ENCODE results near the gene UNKL. TPM values are rescaled to one million over a fixed set of nuclear protein-coding genes. Genes with fewer than 3 reads are reported as not detected.

The UNKL gene
- total RNA-seq, 4 donors from 2014 or later: 15.2 to 86.4 (median 24.2) TPM

DNA sequence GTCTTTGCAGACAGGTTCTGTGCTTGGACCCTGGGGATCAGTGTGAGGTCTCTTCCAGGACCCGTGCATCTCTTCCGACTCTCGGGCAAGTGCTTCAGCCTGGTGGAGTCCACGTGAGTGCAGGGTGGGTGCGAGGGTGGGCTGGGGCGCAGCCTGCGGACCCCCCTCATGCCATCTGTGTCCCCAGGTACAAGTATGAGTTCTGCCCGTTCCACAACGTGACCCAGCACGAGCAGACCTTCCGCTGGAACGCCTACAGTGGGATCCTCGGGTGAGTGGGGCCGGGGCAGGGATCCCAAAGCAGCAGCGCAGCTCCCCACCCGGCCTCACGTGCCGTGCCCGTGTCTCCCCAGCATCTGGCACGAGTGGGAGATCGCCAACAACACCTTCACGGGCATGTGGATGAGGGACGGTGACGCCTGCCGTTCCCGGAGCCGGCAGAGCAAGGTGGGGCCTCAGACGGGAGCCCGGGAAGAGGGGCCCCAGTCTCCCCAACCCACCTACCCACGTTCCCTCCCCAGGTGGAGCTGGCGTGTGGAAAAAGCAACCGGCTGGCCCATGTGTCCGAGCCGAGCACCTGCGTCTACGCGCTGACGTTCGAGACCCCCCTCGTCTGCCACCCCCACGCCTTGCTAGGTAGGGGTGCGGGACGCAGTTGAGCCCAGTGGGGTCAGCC is 52.7 kb downstream of the UNKL start:
- Histone ChIP-seq H3K27ac (no peak overlapping the region), H3K36me3 (peaks cover 0 to 23% (median 11%) of the 10 kb centered on the region in 4 donors), H3K4me1 (no peaks in the 10 kb centered on the region), H3K9me3 (no peaks in the 10 kb centered on the region), H3K27me3 (no peaks in the 10 kb centered on the region), H3K4me3 (no peak overlapping the region)
- TF ChIP-seq, protein P1, sequence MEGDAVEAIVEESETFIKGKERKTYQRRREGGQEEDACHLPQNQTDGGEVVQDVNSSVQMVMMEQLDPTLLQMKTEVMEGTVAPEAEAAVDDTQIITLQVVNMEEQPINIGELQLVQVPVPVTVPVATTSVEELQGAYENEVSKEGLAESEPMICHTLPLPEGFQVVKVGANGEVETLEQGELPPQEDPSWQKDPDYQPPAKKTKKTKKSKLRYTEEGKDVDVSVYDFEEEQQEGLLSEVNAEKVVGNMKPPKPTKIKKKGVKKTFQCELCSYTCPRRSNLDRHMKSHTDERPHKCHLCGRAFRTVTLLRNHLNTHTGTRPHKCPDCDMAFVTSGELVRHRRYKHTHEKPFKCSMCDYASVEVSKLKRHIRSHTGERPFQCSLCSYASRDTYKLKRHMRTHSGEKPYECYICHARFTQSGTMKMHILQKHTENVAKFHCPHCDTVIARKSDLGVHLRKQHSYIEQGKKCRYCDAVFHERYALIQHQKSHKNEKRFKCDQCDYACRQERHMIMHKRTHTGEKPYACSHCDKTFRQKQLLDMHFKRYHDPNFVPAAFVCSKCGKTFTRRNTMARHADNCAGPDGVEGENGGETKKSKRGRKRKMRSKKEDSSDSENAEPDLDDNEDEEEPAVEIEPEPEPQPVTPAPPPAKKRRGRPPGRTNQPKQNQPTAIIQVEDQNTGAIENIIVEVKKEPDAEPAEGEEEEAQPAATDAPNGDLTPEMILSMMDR (IDR thresholded peaks at IDR 0.05): no peak
- no peak for TF ChIP-seq POLR2AphosphoS5 (IDR thresholded peaks at IDR 0.05)
- TF ChIP-seq POLR2A (IDR thresholded peaks at IDR 0.05): no peak
- in situ Hi-C loops (cut with MboI; ENCODE audit: low pct_ligation_motif_present in 1 of 4, low pct_unique_long_range_greater_than_20kb in 1 of 4, low sequenced_read_pairs in 3 of 4) (no loop called here), intact Hi-C loops (cut with DNase I; ENCODE audit: low total_unique reads) (no loop called here)
- 94% methylated on average over 43 of the region's 43 CpGs; no CpG with 5 or more reads in 1 of the 2 donors for WGBS, 2 donors (ENCODE audit: low coverage in 1 of 2)
- DNase-seq: no peak

DNA sequence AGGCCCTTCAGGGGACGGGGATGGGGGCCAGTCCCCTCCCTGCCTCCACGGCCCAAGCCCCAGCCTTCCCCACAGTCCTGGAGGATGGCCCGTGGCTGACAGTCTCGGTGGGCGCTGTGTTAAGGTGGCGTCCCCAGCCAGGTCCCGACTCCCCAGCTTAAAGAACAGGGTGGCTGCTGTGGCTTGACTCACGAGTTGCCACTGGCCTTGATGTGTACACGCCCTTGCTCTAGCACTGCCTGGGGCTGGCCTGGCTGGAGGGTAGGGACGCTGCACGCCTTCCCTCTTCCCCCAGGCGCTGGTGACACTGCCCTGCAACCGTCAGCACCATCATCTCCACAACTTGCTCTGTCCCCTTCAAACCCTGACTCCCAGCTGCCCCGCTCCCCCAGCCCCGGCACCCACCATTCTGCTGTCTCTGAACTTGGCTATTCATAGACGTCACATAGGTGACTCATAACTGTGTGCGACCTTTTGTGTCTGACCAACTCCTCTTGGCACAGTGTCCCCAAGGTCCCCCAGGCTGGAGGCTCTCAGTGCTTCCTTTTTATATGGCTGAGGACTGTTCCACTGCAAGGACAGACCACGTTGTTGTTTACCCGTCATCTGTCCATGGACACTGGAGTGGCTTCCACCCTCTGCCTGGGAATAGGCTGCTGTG is 56.5 kb downstream of the UNKL start:
- DNase-seq: no peak
- no peaks in the 10 kb centered on the region for H3K9me3 ChIP-seq
- intact Hi-C loops (cut with DNase I; ENCODE audit: low total_unique reads) (no loop called here), in situ Hi-C loops (cut with MboI; ENCODE audit: low pct_ligation_motif_present in 1 of 4, low pct_unique_long_range_greater_than_20kb in 1 of 4, low sequenced_read_pairs in 3 of 4) (no loop called here)
- H3K4me3 ChIP-seq: no peak overlapping the region
- H3K36me3 ChIP-seq: peaks cover 0 to 14% (median 6%) of the 10 kb centered on the region in 4 donors
- TF ChIP-seq, protein P1 (IDR thresholded peaks at IDR 0.05): no peak
- TF ChIP-seq POLR2A (IDR thresholded peaks at IDR 0.05): no peak
- TF ChIP-seq EP300 (IDR thresholded peaks at IDR 0.05; ENCODE audit: low read depth): no peak
- no peak for TF ChIP-seq POLR2AphosphoS5 (IDR thresholded peaks at IDR 0.05)
- no peak overlapping the region for H3K27ac ChIP-seq
- WGBS, 2 donors (ENCODE audit: low coverage in 1 of 2): 83 to 91% methylated on average over 4 to 19 of the region's 19 CpGs
- no peaks in the 10 kb centered on the region for H3K27me3 ChIP-seq
- H3K4me1 ChIP-seq: peaks cover 0 to 10% (median 6%) of the 10 kb centered on the region in 4 donors

DNA sequence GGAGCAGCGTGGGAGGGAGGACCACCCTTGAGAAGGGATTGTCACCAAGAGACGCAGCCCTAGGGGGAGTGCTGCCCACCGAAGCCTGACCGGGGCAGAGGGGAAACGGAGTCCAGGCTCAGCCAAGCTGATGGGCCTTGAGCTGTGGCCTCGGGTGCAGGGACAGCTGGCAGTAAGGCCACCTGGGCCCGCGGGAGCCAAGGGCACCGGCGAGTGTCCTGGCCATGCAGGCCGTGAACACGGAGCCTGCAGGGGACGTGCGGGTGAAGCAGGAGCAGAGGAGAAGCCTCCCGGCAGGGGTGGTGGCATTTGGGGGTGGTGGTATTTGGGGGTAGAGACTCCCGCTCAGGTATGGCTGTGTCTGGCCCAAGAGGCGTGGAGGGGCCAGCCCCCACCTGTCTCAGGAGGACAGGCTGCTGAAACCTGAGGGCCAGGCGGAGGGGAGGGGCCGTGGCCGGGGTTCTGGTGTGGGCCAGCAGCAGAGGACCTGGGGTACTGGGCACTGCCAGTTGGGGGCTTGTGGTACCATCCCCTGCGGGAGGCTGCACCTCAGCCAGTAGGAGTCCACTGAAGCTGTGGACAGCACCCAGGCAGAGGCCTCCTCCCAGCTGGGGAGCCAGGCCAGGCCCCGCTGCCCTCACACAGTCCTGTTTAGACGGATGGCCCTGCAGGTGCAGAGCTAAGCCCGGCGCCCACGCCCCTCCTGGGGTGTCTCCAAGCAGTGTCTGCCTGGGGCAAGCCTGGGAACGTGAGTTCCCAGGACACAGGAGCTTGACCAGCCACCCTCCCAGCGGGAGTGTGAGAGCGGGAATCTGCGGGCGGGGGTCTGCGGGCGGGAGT is 58.2 kb downstream of the UNKL start:
- H3K27ac ChIP-seq: no peak overlapping the region
- in situ Hi-C loops (cut with MboI; ENCODE audit: low pct_ligation_motif_present in 1 of 4, low pct_unique_long_range_greater_than_20kb in 1 of 4, low sequenced_read_pairs in 3 of 4) (no loop called here), intact Hi-C loops (cut with DNase I; ENCODE audit: low total_unique reads) (no loop called here)
- 81 to 100% methylated on average over 2 to 22 of the region's 33 CpGs for WGBS, 2 donors (ENCODE audit: low coverage in 1 of 2)
- H3K36me3 ChIP-seq: peaks cover 0 to 4% (median 0%) of the 10 kb centered on the region in 4 donors
- no peaks in the 10 kb centered on the region for H3K27me3 ChIP-seq
- H3K9me3 ChIP-seq: no peaks in the 10 kb centered on the region
- no peak for TF ChIP-seq EP300 (IDR thresholded peaks at IDR 0.05; ENCODE audit: low read depth)
- TF ChIP-seq, protein P1 (IDR thresholded peaks at IDR 0.05): no peak
- TF ChIP-seq POLR2A (IDR thresholded peaks at IDR 0.05): no peak
- no peak for TF ChIP-seq POLR2AphosphoS5 (IDR thresholded peaks at IDR 0.05)
- H3K4me1 ChIP-seq: peaks cover 5 to 18% (median 15%) of the 10 kb centered on the region in 4 donors
- H3K4me3 ChIP-seq: no peak overlapping the region
- no peak for DNase-seq

DNA sequence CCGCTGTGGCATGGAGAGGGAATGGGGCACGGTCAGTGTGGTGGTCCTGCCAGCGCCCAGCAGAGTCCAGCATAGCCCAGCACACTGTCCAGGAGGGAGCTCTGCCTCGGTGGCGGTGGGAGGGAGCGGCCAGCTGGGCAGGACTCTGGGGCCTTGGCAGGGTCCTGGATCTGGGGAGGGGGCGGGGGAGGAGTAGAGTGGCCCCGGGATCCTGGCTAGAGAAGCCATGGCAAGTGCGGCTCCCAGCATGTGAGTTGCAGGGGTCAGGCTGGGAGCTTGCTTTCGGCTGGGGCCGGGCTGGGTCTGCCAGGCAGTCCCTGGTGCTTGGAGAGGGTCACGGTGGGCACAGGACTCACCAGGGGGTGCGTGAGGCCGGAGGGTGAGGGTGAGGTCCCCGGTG is 58.9 kb downstream of the UNKL start:
- intact Hi-C loops (cut with DNase I; ENCODE audit: low total_unique reads): no loop called here
- 89% methylated on average over 15 of the region's 15 CpGs; no CpG with 5 or more reads in 1 of the 2 donors for WGBS, 2 donors (ENCODE audit: low coverage in 1 of 2)
- Histone ChIP-seq H3K4me1 (peaks cover 10 to 25% (median 22%) of the 10 kb centered on the region in 4 donors), H3K27ac (no peak overlapping the region), H3K4me3 (no peak overlapping the region), H3K9me3 (no peaks in the 10 kb centered on the region), H3K27me3 (no peaks in the 10 kb centered on the region), H3K36me3 (no peaks in the 10 kb centered on the region)
- in situ Hi-C loops (cut with MboI; ENCODE audit: low pct_ligation_motif_present in 1 of 4, low pct_unique_long_range_greater_than_20kb in 1 of 4, low sequenced_read_pairs in 3 of 4): no loop called here
- DNase-seq: no peak
- TF ChIP-seq EP300 (IDR thresholded peaks at IDR 0.05; ENCODE audit: low read depth) (no peak), POLR2AphosphoS5 (IDR thresholded peaks at IDR 0.05) (no peak)
